Mammary epithelial cell (primary cell): Measurements from ENCODE around the gene CCDC169.

Experiments
- CTCF ChIP-seq, 2 donors: IDR thresholded peaks in 1 of 2; conservative IDR thresholded peaks in 1 of 2; 2 replicates each; pipeline ENCODE4 v1.5.1; 2011 to 2012; ENCODE audit warnings: inconsistent platforms in 2 of 2, low read length in 2 of 2, mild to moderate bottlenecking in 2 of 2, control low read depth in 1 of 2, low read depth in 1 of 2; ENCODE audit not compliant: insufficient read depth in 1 of 2; ENCODE audit errors: extremely low read depth in 1 of 2
- EZH2 ChIP-seq: IDR thresholded peaks from 2 replicates; pipeline ENCODE4 v1.6.1; 2012; ENCODE audit warnings: low read length, inconsistent platforms, borderline replicate concordance

GRCh38 chr13:36231236-36231635, 66.4 kb downstream of the CCDC169 start:
- TF ChIP-seq CTCF (conservative IDR thresholded peaks at IDR 0.05 in 1 of 2, IDR thresholded peaks at IDR 0.05 in 1 of 2; ENCODE audit: extremely low read depth in 1 of 2, insufficient read depth in 1 of 2, low read depth in 1 of 2, low read length in 2 of 2): no peak
- no peak for TF ChIP-seq EZH2
